CD14-positive monocyte (primary cell): ENCODE measurements around the gene MDH1B. TPM values are rescaled to one million over a fixed set of nuclear protein-coding genes. Genes with fewer than 3 reads are reported as not detected.

Source experiments
- DNase-seq, 3 donors: peaks; one replicate each; pipeline ENCODE4 v3.0.0-alpha.2; 2011 to 2022
- H2AFZ ChIP-seq: 2 replicates; pipeline ENCODE4 v1.6.0; 2012; ENCODE audit warnings: mild to moderate bottlenecking, low read depth, low read length, inconsistent platforms; ENCODE audit not compliant: insufficient read depth, poor library complexity, severe bottlenecking
- H3K27ac ChIP-seq, 2 donors: 1 replicate in 1 of 2; 2 replicates in 1 of 2; pipeline ENCODE4 v1.5.1; 2012 to 2013; ENCODE audit warnings: low read length in 2 of 2, control low read depth in 1 of 2, inconsistent platforms in 1 of 2, low read depth in 1 of 2, mild to moderate bottlenecking in 1 of 2
- H3K27me3 ChIP-seq, 2 donors: one replicate each; pipeline versions ENCODE4 v1.6.0 to v1.6.1; 2011 to 2013; ENCODE audit warnings: low read length in 2 of 2; ENCODE audit not compliant: control insufficient read depth in 2 of 2, insufficient read depth in 2 of 2
- H3K36me3 ChIP-seq, 2 donors: replicated peaks in 1 of 2; 1 replicate in 1 of 2; 2 replicates in 1 of 2; pipeline versions ENCODE4 v1.5.1 to v1.6.1; 2012 to 2013; ENCODE audit warnings: low read length in 2 of 2, control low read depth in 1 of 2, inconsistent platforms in 1 of 2, mild to moderate bottlenecking in 1 of 2; ENCODE audit not compliant: insufficient read depth in 2 of 2, control insufficient read depth in 1 of 2
- H3K4me1 ChIP-seq, 2 donors: 1 replicate in 1 of 2; 2 replicates in 1 of 2; pipeline versions ENCODE4 v1.5.1 to v1.6.1; 2012 to 2013; ENCODE audit warnings: low read length in 2 of 2, control low read depth in 1 of 2, inconsistent platforms in 1 of 2, mild to moderate bottlenecking in 1 of 2, moderate library complexity in 1 of 2; ENCODE audit not compliant: insufficient read depth in 2 of 2, control insufficient read depth in 1 of 2
- H3K4me2 ChIP-seq: replicated peaks from 2 replicates; pipeline ENCODE3; 2012; ENCODE audit warnings: low read length, moderate library complexity, mild to moderate bottlenecking; ENCODE audit not compliant: poor library complexity, severe bottlenecking; ENCODE audit errors: extremely low read depth
- H3K4me3 ChIP-seq, 3 experiments: fragments of 200-600 bp in 1 of 3; sonication (generic) in 1 of 3; replicated peaks in 1 of 3; 1 replicate in 2 of 3; 2 replicates in 1 of 3; pipeline ENCODE4 v1.5.1; 2011 to 2013; ENCODE audit warnings: low read length in 3 of 3, mild to moderate bottlenecking in 3 of 3, control low read depth in 2 of 3, low read depth in 2 of 3, inconsistent platforms in 1 of 3, moderate library complexity in 1 of 3
- H3K79me2 ChIP-seq: 2 replicates; pipeline ENCODE4 v1.6.0; 2012; ENCODE audit warnings: mild to moderate bottlenecking, control low read depth, inconsistent platforms, low read length, moderate library complexity; ENCODE audit not compliant: insufficient read depth
- H3K9ac ChIP-seq: 2 replicates; pipeline ENCODE4 v1.6.0; 2017; ENCODE audit warnings: low read length, mild to moderate bottlenecking; ENCODE audit not compliant: insufficient read depth, poor library complexity, severe bottlenecking
- H3K9me3 ChIP-seq, 2 donors: replicated peaks in 1 of 2; 1 replicate in 1 of 2; 2 replicates in 1 of 2; pipeline versions ENCODE4 v1.5.1 to v1.6.1; 2012 to 2013; ENCODE audit warnings: low read length in 2 of 2, control low read depth in 1 of 2; ENCODE audit not compliant: control insufficient read depth in 1 of 2, insufficient read depth in 1 of 2
- H4K20me1 ChIP-seq: 2 replicates; pipeline ENCODE4 v1.6.0; 2012; ENCODE audit warnings: mild to moderate bottlenecking, low read length, control low read depth, moderate library complexity; ENCODE audit not compliant: insufficient read depth
- H3K27ac Mint-ChIP-seq, 7 donors: one replicate each; pipeline ENCODE4 v1.8.0; 2020; ENCODE audit warnings: mild to moderate bottlenecking in 7 of 7, mixed read lengths in 7 of 7, moderate library complexity in 6 of 7, inconsistent platforms in 2 of 7
- H3K27me3 Mint-ChIP-seq, 3 donors: one replicate each; pipeline ENCODE4 v1.8.0; 2021 to 2022; ENCODE audit warnings: low read depth in 3 of 3, mild to moderate bottlenecking in 3 of 3, mixed read lengths in 3 of 3, moderate library complexity in 3 of 3, inconsistent platforms in 1 of 3
- H3K36me3 Mint-ChIP-seq, 2 donors: one replicate each; pipeline ENCODE4 v1.8.0; 2020; ENCODE audit warnings: mixed read lengths in 2 of 2, inconsistent platforms in 1 of 2, mild to moderate bottlenecking in 1 of 2
- H3K4me1 Mint-ChIP-seq: one replicate; pipeline ENCODE4 v1.8.0; 2020; ENCODE audit warnings: mild to moderate bottlenecking, mixed read lengths
- H3K4me3 Mint-ChIP-seq, 2 donors: one replicate each; pipeline ENCODE4 v1.8.0; 2020; ENCODE audit warnings: mild to moderate bottlenecking in 2 of 2, mixed read lengths in 2 of 2, moderate library complexity in 1 of 2
- H3K9me3 Mint-ChIP-seq, 7 donors: one replicate each; pipeline ENCODE4 v1.8.0; 2020 to 2022; ENCODE audit warnings: mixed read lengths in 7 of 7, mild to moderate bottlenecking in 6 of 7, moderate library complexity in 6 of 7, inconsistent platforms in 2 of 7
- CTCF ChIP-seq: fragments of 200-600 bp; IDR thresholded peaks from one replicate; pipeline ENCODE4 v1.8.0; 2022; ENCODE audit warnings: antibody characterized with exemption, mild to moderate bottlenecking
- WGBS: methylation state at CpG from one replicate; pipeline ENCODE4 v1.1.5; 2013; ENCODE audit warnings: missing lambda C conversion rate; ENCODE audit not compliant: insufficient coverage; 5-methylcytosine and 5-hydroxymethylcytosine counted together
- intact Hi-C, 2 donors: fragments of 100-400 bp; cut with micrococcal nuclease; formaldehyde crosslinking; loops; one replicate each; pipeline versions ENCODE4 v1.15.0 to v1.15.1; 2023
- polyA plus RNA-seq, 3 donors: library from polyadenylated mRNA; depleted of rRNA in 1 of 3; unstranded in 2 of 3; stranded (reverse) in 1 of 3; fragments of 300-500 nt in 2 of 3; fragments of >200 nt in 1 of 3; fragmentation: Illumina TruSeq in 2 of 3; gene quantifications; 1 replicate in 2 of 3; 2 replicates in 1 of 3; pipeline ENCODE4 v1.2.3, GENCODE V29; 2012 to 2021

The MDH1B gene
- polyA plus RNA-seq, 3 donors = not detected

GRCh38 chr2:206801418-206802189 lies 36.5 kb upstream of the MDH1B start:
- Histone ChIP-seq H3K79me2 (no peaks in the 10 kb centered on the region), H2AFZ (no peak overlapping the region), H3K4me3 (no peak overlapping the region), H3K27ac (no peak overlapping the region), H3K4me2 (no peak overlapping the region), H4K20me1 (no peaks in the 10 kb centered on the region), H3K36me3 (no peaks in the 10 kb centered on the region), H3K27me3 (no peaks in the 10 kb centered on the region), H3K9me3 (no peaks in the 10 kb centered on the region), H3K4me1 (peaks cover 39 to 42% of the 10 kb centered on the region in 2 donors), H3K9ac (no peak overlapping the region)
- H3K27me3 Mint-ChIP-seq = peaks cover 0 to under 1% (median 0%) of the 10 kb centered on the region in 3 donors
- H3K9me3 Mint-ChIP-seq = no peaks in the 10 kb centered on the region
- no CpG with 5 or more reads among the region's 9 CpGs for WGBS
- H3K36me3 Mint-ChIP-seq = no peaks in the 10 kb centered on the region
- no peak overlapping the region for H3K4me3 Mint-ChIP-seq
- DNase-seq = no peak
- intact Hi-C loops = loop anchor here (2.0 to 10.0 kb wide), 3 partner anchors 183 to 673 kb away; no protein-coding TSS in a partner anchor
- H3K27ac Mint-ChIP-seq = no peak overlapping the region
- peaks cover 48% of the 10 kb centered on the region for H3K4me1 Mint-ChIP-seq
- TF ChIP-seq CTCF = no peak

GRCh38 chr2:206800506-206801417 lies 35.6 kb upstream of the MDH1B start:
- Histone ChIP-seq H3K27ac (peak overlapping the region in 1 of 2 donors; percentile 50), H4K20me1 (no peaks in the 10 kb centered on the region), H3K4me3 (peak overlapping the region; percentile 8 to 65 (median 51)), H3K4me1 (peaks cover 39 to 42% of the 10 kb centered on the region in 2 donors), H3K9me3 (no peaks in the 10 kb centered on the region), H3K27me3 (no peaks in the 10 kb centered on the region), H3K4me2 (peak overlapping the region; percentile 68), H3K9ac (peak overlapping the region; percentile 30), H3K36me3 (peaks cover 0 to 2% of the 10 kb centered on the region in 2 donors), H2AFZ (peak overlapping the region; percentile 74), H3K79me2 (no peaks in the 10 kb centered on the region)
- Mint-ChIP-seq H3K4me1 (peaks cover 47% of the 10 kb centered on the region), H3K36me3 (no peaks in the 10 kb centered on the region), H3K4me3 (peak overlapping the region; percentile 75 to 92), H3K27me3 (no peaks in the 10 kb centered on the region), H3K9me3 (no peaks in the 10 kb centered on the region), H3K27ac (peak overlapping the region in 6 of 7 donors; percentile 38 to 88 (median 77))
- WGBS = 34% methylated on average over 7 of the region's 12 CpGs
- TF ChIP-seq CTCF = peak; percentile 78
- intact Hi-C loops = loop anchor here (2.0 to 10.0 kb wide), 3 partner anchors 184 to 674 kb away; no protein-coding TSS in a partner anchor
- peak; percentile 28 to 67 (median 62) for DNase-seq
